GM23248 (cell line): ENCODE results near the gene ANKRD6. TPM values are rescaled to one million over a fixed set of nuclear protein-coding genes. Genes with fewer than 3 reads are reported as not detected.

Experiments used
- DNase-seq: peaks from one replicate; pipeline ENCODE4 v3.0.0-alpha.2; 2015
- H2AFZ ChIP-seq: fragments of 200-600 bp; sonication (generic); 2 replicates; pipeline ENCODE4 v1.6.1; 2016; ENCODE audit warnings: antibody characterized with exemption
- H3F3A ChIP-seq: fragments of 200-600 bp; sonication (generic); 2 replicates; pipeline ENCODE4 v1.6.1; 2016; ENCODE audit warnings: mild to moderate bottlenecking, antibody characterized with exemption, mixed run types; ENCODE audit not compliant: insufficient read depth
- H3K27ac ChIP-seq: fragments of 200-600 bp; sonication (generic); 2 replicates; pipeline ENCODE4 v1.5.1; 2016; ENCODE audit warnings: mild to moderate bottlenecking
- H3K27me3 ChIP-seq: fragments of 200-600 bp; sonication (generic); replicated peaks from 2 replicates; pipeline ENCODE4 v1.6.1; 2016; ENCODE audit warnings: mild to moderate bottlenecking; ENCODE audit not compliant: insufficient read depth
- H3K36me3 ChIP-seq: fragments of 200-600 bp; sonication (generic); 2 replicates; pipeline ENCODE4 v1.6.1; 2016; ENCODE audit warnings: low read depth, mild to moderate bottlenecking
- H3K4me1 ChIP-seq: fragments of 200-600 bp; sonication (generic); 2 replicates; pipeline ENCODE4 v1.6.1; 2016; ENCODE audit warnings: mild to moderate bottlenecking; ENCODE audit not compliant: insufficient read depth
- H3K4me2 ChIP-seq: fragments of 200-600 bp; sonication (generic); one replicate; pipeline ENCODE4 v1.6.1; 2016; ENCODE audit warnings: mild to moderate bottlenecking; ENCODE audit not compliant: unreplicated experiment
- H3K4me3 ChIP-seq: fragments of 200-600 bp; sonication (generic); 2 replicates; pipeline ENCODE4 v1.5.1; 2016; ENCODE audit warnings: mild to moderate bottlenecking
- H3K79me2 ChIP-seq: fragments of 200-600 bp; sonication (generic); 2 replicates; pipeline ENCODE4 v1.6.1; 2016; ENCODE audit warnings: mild to moderate bottlenecking; ENCODE audit not compliant: insufficient read depth
- H3K9ac ChIP-seq: fragments of 200-600 bp; sonication (generic); 2 replicates; pipeline ENCODE4 v1.6.1; 2016; ENCODE audit warnings: mild to moderate bottlenecking
- H3K9me2 ChIP-seq: fragments of 200-600 bp; sonication (generic); 2 replicates; pipeline ENCODE4 v1.6.1; 2016; ENCODE audit warnings: mixed run types, mild to moderate bottlenecking, moderate library complexity; ENCODE audit not compliant: insufficient read depth
- H3K9me3 ChIP-seq: fragments of 200-600 bp; sonication (generic); one replicate; pipeline ENCODE4 v1.6.1; 2017; ENCODE audit warnings: low read depth
- H4K20me1 ChIP-seq: fragments of 200-600 bp; sonication (generic); 2 replicates; pipeline ENCODE4 v1.6.0; 2016; ENCODE audit not compliant: insufficient read depth
- EZH2 ChIP-seq: fragments of 200-600 bp; sonication (generic); IDR thresholded peaks from 2 replicates; pipeline ENCODE4 v1.6.1; 2018; ENCODE audit warnings: antibody characterized with exemption, mild to moderate bottlenecking; ENCODE audit not compliant: insufficient read depth, poor library complexity, severe bottlenecking
- EZH2phosphoT487 ChIP-seq: fragments of 200-600 bp; sonication (generic); IDR thresholded peaks from 2 replicates; pipeline ENCODE4 v1.6.1; 2018; ENCODE audit warnings: antibody characterized with exemption, moderate library complexity, mild to moderate bottlenecking, low read depth; ENCODE audit not compliant: insufficient read depth
- WGBS, 2 experiments: methylation state at CpG; one replicate each; pipeline ENCODE4 v1.1.6; 2015 to 2017; ENCODE audit warnings: low lambda C conversion rate in 2 of 2, low coverage in 1 of 2; ENCODE audit errors: missing lambda C conversion rate in 2 of 2; 5-methylcytosine and 5-hydroxymethylcytosine counted together
- in situ Hi-C: fragments of 300-500 bp; cut with MboI; formaldehyde crosslinking; loops from 2 replicates; pipeline ENCODE4 v1.15.0; 2020
- polyA plus RNA-seq: library from polyadenylated mRNA; unstranded; fragments of >200 nt; fragmentation: Nextera tagmentation; extraction: Ambion mirVana; gene quantifications from 2 replicates; pipeline ENCODE4 v1.2.1, GENCODE V29; 2016
- total RNA-seq: library from RNA; depleted of rRNA; stranded (reverse); fragments of >200 nt; shearing (Covaris generic); gene quantifications from 2 replicates; pipeline ENCODE4 v1.2.3, GENCODE V29; 2014

ANKRD6 gene
- total and polyA plus RNA-seq, 2 experiments from 2014 or later, result 0.54 to 12.4 TPM

DNA sequence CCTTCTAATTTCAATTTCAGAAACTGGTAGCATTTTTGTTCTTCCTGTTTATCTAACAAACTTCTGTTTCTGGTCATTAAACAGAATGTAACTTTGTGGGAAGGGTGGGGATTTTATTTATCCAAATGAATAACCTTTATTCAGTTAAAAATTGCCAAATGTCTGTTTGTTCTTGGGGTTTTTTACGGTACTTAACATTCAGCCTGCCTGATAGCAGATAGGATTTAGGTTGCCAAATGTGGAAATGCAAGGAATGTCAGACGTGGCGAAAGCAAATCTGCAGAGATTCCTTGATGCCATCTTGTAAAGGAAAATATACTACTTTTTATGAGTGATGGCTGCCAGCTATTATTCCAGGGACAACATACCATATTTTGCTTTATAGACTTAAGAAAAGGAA is 109.9 kb downstream of the ANKRD6 start:
- 42 to 51% methylated on average over 3 of the region's 3 CpGs for WGBS, 2 experiments
- H3K27ac ChIP-seq, result no peak overlapping the region
- no peaks in the 10 kb centered on the region for H3K36me3 ChIP-seq
- DNase-seq, result no peak
- no peak overlapping the region for H3K4me2 ChIP-seq
- H3K79me2 ChIP-seq, result no peaks in the 10 kb centered on the region
- in situ Hi-C loops, result no loop called here
- H2AFZ ChIP-seq, result no peak overlapping the region
- no peaks in the 10 kb centered on the region for H3K9me3 ChIP-seq
- no peaks in the 10 kb centered on the region for H3K4me1 ChIP-seq
- no peaks in the 10 kb centered on the region for H3F3A ChIP-seq
- no peaks in the 10 kb centered on the region for H4K20me1 ChIP-seq
- H3K4me3 ChIP-seq, result no peak overlapping the region
- no peak overlapping the region for H3K9ac ChIP-seq
- no peaks in the 10 kb centered on the region for H3K27me3 ChIP-seq
- no peaks in the 10 kb centered on the region for H3K9me2 ChIP-seq
- no peak for TF ChIP-seq EZH2
- TF ChIP-seq EZH2phosphoT487, result no peak

DNA sequence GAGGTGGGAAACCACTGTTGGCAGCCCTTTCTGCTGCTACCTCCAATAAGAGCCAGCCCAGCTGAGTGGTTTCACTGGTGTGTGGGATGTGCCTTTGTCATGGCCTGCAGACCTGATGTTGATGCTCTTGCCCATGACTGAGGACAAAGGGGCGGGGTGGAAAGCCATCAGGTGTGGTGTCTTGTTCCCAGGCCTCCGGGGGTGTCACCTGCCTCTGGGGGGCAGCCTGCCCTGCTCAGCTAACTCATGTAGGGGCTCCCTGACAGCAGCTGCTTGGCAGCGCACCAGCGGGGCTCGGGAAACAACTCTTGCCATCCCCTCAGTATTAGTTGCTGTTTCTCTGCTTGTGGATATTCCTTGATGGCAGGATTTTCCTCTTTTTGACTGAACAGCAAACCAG is 114.3 kb downstream of the ANKRD6 start:
- in situ Hi-C loops, result no loop called here
- Histone ChIP-seq H3F3A (no peaks in the 10 kb centered on the region), H3K4me3 (no peak overlapping the region), H2AFZ (no peak overlapping the region), H3K27ac (no peak overlapping the region), H3K36me3 (no peaks in the 10 kb centered on the region), H3K9ac (no peak overlapping the region), H3K9me2 (no peaks in the 10 kb centered on the region), H3K4me2 (no peak overlapping the region), H3K79me2 (no peaks in the 10 kb centered on the region), H3K4me1 (no peaks in the 10 kb centered on the region), H4K20me1 (no peaks in the 10 kb centered on the region), H3K9me3 (no peaks in the 10 kb centered on the region), H3K27me3 (no peaks in the 10 kb centered on the region)
- TF ChIP-seq EZH2phosphoT487 (no peak), EZH2 (no peak)
- no peak for DNase-seq
- WGBS, 2 experiments, result 59 to 75% methylated on average over 4 to 5 of the region's 5 CpGs

DNA sequence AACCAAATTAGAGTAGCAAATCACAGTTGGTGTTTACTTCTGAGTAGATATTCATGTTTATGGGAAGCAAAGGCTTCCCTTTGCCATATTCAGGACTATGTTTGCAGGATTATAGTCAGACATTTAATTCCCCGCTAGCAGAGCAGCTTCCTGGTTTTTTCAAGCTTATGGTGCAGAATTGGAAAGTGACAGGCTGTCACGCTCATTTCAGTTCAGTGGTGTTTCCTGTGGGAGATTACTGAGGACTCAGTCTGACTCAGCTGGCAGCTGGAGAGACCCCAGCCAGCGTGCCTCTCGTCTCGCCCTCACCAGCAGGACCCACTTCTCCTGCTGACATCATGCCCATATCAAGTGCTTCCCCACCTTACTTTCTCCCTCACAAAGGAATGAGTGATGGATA is 120.5 kb downstream of the ANKRD6 start:
- no peaks in the 10 kb centered on the region for H3K27me3 ChIP-seq
- no peaks in the 10 kb centered on the region for H3K9me3 ChIP-seq
- H3K4me1 ChIP-seq, result no peaks in the 10 kb centered on the region
- TF ChIP-seq EZH2 (no peak), EZH2phosphoT487 (no peak)
- no peak for DNase-seq
- no peak overlapping the region for H3K27ac ChIP-seq
- no peaks in the 10 kb centered on the region for H4K20me1 ChIP-seq
- no peaks in the 10 kb centered on the region for H3K79me2 ChIP-seq
- 67 to 77% methylated on average over 5 of the region's 5 CpGs for WGBS, 2 experiments
- no peaks in the 10 kb centered on the region for H3K9me2 ChIP-seq
- H3K4me2 ChIP-seq, result no peak overlapping the region
- no peaks in the 10 kb centered on the region for H3K36me3 ChIP-seq
- H3K4me3 ChIP-seq, result no peak overlapping the region
- in situ Hi-C loops, result no loop called here
- no peak overlapping the region for H3K9ac ChIP-seq
- no peak overlapping the region for H2AFZ ChIP-seq
- no peaks in the 10 kb centered on the region for H3F3A ChIP-seq

DNA sequence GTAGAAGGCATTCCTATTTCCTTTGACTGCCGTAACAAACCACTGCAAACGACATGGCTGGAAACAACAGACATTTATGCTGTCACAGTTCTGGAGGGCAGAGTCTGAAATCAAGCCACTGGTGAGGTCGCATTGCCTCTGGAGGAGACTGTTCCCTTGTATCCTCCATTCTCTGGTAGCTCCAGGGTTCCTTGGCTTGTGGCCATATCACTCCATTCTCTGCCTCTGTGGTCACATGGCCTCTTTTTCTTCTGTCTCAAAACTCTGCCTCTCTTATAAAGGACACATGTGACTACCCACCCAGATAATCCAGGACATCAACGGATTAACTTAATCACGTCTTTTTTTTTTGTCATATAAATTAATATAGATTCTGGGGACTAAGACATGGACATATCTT is 121.2 kb downstream of the ANKRD6 start:
- no peak overlapping the region for H3K27ac ChIP-seq
- in situ Hi-C loops, result no loop called here
- no peaks in the 10 kb centered on the region for H3K9me2 ChIP-seq
- no peaks in the 10 kb centered on the region for H3K27me3 ChIP-seq
- no peak overlapping the region for H2AFZ ChIP-seq
- no peak overlapping the region for H3K4me3 ChIP-seq
- H4K20me1 ChIP-seq, result no peaks in the 10 kb centered on the region
- DNase-seq, result no peak
- H3K9ac ChIP-seq, result no peak overlapping the region
- 61 to 67% methylated on average over 5 of the region's 5 CpGs for WGBS, 2 experiments
- no peaks in the 10 kb centered on the region for H3K79me2 ChIP-seq
- no peaks in the 10 kb centered on the region for H3K4me1 ChIP-seq
- no peaks in the 10 kb centered on the region for H3F3A ChIP-seq
- H3K9me3 ChIP-seq, result no peaks in the 10 kb centered on the region
- no peaks in the 10 kb centered on the region for H3K36me3 ChIP-seq
- no peak overlapping the region for H3K4me2 ChIP-seq
- no peak for TF ChIP-seq EZH2
- no peak for TF ChIP-seq EZH2phosphoT487

DNA sequence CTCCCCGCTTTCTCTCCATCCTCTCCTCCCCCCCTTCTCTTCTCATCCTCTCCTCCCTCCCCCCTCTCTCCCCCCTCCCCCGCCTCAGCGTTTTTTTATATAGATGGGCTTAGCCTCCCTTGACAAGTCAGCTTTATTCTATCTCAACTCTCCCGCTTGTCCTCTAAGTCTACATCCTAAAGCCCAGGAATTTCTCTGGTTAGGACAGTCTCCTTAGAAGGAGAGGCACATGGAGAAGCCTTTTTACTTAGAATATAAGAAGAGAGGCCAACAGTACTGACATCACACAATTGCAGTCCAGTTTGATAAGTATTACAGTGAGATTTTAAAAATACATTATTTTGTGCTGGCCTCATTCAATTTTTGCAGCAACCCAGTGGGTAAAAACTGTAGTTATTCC is 122.1 kb downstream of the ANKRD6 start:
- in situ Hi-C loops, result no loop called here
- H2AFZ ChIP-seq, result no peak overlapping the region

More for the DNA sequence above, 122.1 kb downstream of the ANKRD6 start:
- Histone ChIP-seq H3K27me3 (no peaks in the 10 kb centered on the region), H3K4me3 (no peak overlapping the region), H3K9me3 (no peaks in the 10 kb centered on the region), H3F3A (no peaks in the 10 kb centered on the region), H3K9me2 (no peaks in the 10 kb centered on the region), H3K36me3 (no peaks in the 10 kb centered on the region), H3K79me2 (no peaks in the 10 kb centered on the region), H3K27ac (no peak overlapping the region), H3K9ac (no peak overlapping the region), H3K4me1 (no peaks in the 10 kb centered on the region), H3K4me2 (no peak overlapping the region), H4K20me1 (no peaks in the 10 kb centered on the region)
- DNase-seq, result no peak
- TF ChIP-seq EZH2phosphoT487 (no peak), EZH2 (no peak)
- WGBS, 2 experiments, result 32 to 38% methylated on average over 3 of the region's 4 CpGs
